Osteoblast (primary cell): ENCODE data around the gene PROB1. TPM values are rescaled to one million over a fixed set of nuclear protein-coding genes. Genes with fewer than 3 reads are reported as not detected.

ENCODE experiments used
- DNase-seq: peaks from one replicate; pipeline ENCODE4 v3.0.0; 2011; ENCODE audit warnings: low spot score, mixed read lengths; ENCODE audit not compliant: insufficient read length; ENCODE audit errors: missing footprints
- H2AFZ ChIP-seq: 2 replicates; pipeline ENCODE4 v1.6.0; 2011; ENCODE audit warnings: mild to moderate bottlenecking, low read length
- H3K27ac ChIP-seq: 2 replicates; pipeline ENCODE4 v1.5.1; 2011; ENCODE audit warnings: mild to moderate bottlenecking, low read depth, low read length, moderate library complexity
- H3K27me3 ChIP-seq: 2 replicates; pipeline ENCODE4 v1.6.0; 2012; ENCODE audit warnings: mild to moderate bottlenecking, control low read depth, inconsistent platforms, low read length, moderate library complexity; ENCODE audit not compliant: insufficient read depth
- H3K36me3 ChIP-seq: 2 replicates; pipeline ENCODE4 v1.5.1; 2011; ENCODE audit warnings: mild to moderate bottlenecking, low read length, control low read depth, moderate library complexity; ENCODE audit not compliant: insufficient read depth
- H3K4me1 ChIP-seq: 2 replicates; pipeline ENCODE4 v1.5.1; 2011; ENCODE audit warnings: mild to moderate bottlenecking, low read length, control low read depth, moderate library complexity; ENCODE audit not compliant: insufficient read depth
- H3K4me2 ChIP-seq: 2 replicates; pipeline ENCODE4 v1.6.0; 2011; ENCODE audit warnings: mild to moderate bottlenecking, low read length; ENCODE audit not compliant: insufficient read depth
- H3K4me3 ChIP-seq: fragments of 200-600 bp; sonication (generic); 3 replicates; pipeline ENCODE4 v1.5.1; 2012; ENCODE audit warnings: mild to moderate bottlenecking, low read length, inconsistent platforms; ENCODE audit not compliant: insufficient read depth
- H3K79me2 ChIP-seq: 2 replicates; pipeline ENCODE4 v1.6.0; 2012; ENCODE audit warnings: mild to moderate bottlenecking, low read length, control low read depth, inconsistent platforms; ENCODE audit not compliant: insufficient read depth
- H3K9me3 ChIP-seq: 2 replicates; pipeline ENCODE4 v1.5.1; 2011; ENCODE audit warnings: low read depth, low read length, control low read depth
- H4K20me1 ChIP-seq: 2 replicates; pipeline ENCODE4 v1.6.0; 2012; ENCODE audit warnings: mild to moderate bottlenecking, low read length, control low read depth; ENCODE audit not compliant: insufficient read depth
- total RNA-seq: library from RNA; depleted of rRNA; stranded (reverse); fragments of >200 nt; gene quantifications from 2 replicates; pipeline ENCODE4 v1.2.3, GENCODE V29; 2012
- TF ChIP-seq, protein P1 (sequence below): IDR thresholded peaks from 2 replicates; pipeline ENCODE4 v1.5.1; 2011; ENCODE audit warnings: mild to moderate bottlenecking, low read depth, low read length, moderate library complexity; ENCODE audit errors: extremely low read depth

The PROB1 gene
- total RNA-seq, 1 donor, result 1.1 TPM

GRCh38 chr5:139403787-139404483 is 9.0 kb upstream of the PROB1 start, which contains the start of gene SPATA24:
SPATA24 (minus strand) TSS chr5:139404089; CDS start chr5:139404060, 29 bp downstream.
- Histone ChIP-seq H3K4me3 (peak within 1 kb of the TSS; percentile 77), H3K4me2 (peak within 1 kb of the TSS; percentile 98), H2AFZ (peak within 1 kb of the TSS; percentile 97), H3K27me3 (no peaks in the 10 kb centered on the region), H3K36me3 (no peaks in the 10 kb centered on the region), H4K20me1 (no peaks in the 10 kb centered on the region), H3K9me3 (no peaks in the 10 kb centered on the region), H3K27ac (peak within 1 kb of the TSS; percentile 91), H3K4me1 (peaks cover 13% of the 10 kb centered on the region), H3K79me2 (no peaks in the 10 kb centered on the region)
- TF ChIP-seq, protein P1, sequence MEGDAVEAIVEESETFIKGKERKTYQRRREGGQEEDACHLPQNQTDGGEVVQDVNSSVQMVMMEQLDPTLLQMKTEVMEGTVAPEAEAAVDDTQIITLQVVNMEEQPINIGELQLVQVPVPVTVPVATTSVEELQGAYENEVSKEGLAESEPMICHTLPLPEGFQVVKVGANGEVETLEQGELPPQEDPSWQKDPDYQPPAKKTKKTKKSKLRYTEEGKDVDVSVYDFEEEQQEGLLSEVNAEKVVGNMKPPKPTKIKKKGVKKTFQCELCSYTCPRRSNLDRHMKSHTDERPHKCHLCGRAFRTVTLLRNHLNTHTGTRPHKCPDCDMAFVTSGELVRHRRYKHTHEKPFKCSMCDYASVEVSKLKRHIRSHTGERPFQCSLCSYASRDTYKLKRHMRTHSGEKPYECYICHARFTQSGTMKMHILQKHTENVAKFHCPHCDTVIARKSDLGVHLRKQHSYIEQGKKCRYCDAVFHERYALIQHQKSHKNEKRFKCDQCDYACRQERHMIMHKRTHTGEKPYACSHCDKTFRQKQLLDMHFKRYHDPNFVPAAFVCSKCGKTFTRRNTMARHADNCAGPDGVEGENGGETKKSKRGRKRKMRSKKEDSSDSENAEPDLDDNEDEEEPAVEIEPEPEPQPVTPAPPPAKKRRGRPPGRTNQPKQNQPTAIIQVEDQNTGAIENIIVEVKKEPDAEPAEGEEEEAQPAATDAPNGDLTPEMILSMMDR, result no peak
- peak; percentile 99 for DNase-seq

GRCh38 chr5:139403418-139403786 is 8.5 kb upstream of the PROB1 start:
- no peaks in the 10 kb centered on the region for H3K79me2 ChIP-seq
- H3K4me2 ChIP-seq, result peak overlapping the region; percentile 98
- peak overlapping the region; percentile 91 for H3K27ac ChIP-seq
- H2AFZ ChIP-seq, result peak overlapping the region; percentile 97
- no peaks in the 10 kb centered on the region for H3K9me3 ChIP-seq
- no peak for DNase-seq
- H3K27me3 ChIP-seq, result no peaks in the 10 kb centered on the region
- H3K4me3 ChIP-seq, result peak overlapping the region; percentile 77
- TF ChIP-seq, protein P1, result no peak
- H3K4me1 ChIP-seq, result peaks cover 13% of the 10 kb centered on the region
- H4K20me1 ChIP-seq, result no peaks in the 10 kb centered on the region
- no peaks in the 10 kb centered on the region for H3K36me3 ChIP-seq

- no peak overlapping the region for H2AFZ ChIP-seq
- no peaks in the 10 kb centered on the region for H3K9me3 ChIP-seq
- no peaks in the 10 kb centered on the region for H4K20me1 ChIP-seq
- H3K4me3 ChIP-seq, result no peak overlapping the region
- no peak for DNase-seq
- TF ChIP-seq, protein P1, result peak; percentile 40
- H3K27me3 ChIP-seq, result no peaks in the 10 kb centered on the region
- H3K27ac ChIP-seq, result no peak overlapping the region
- no peaks in the 10 kb centered on the region for H3K36me3 ChIP-seq
- H3K79me2 ChIP-seq, result no peaks in the 10 kb centered on the region
- H3K4me2 ChIP-seq, result no peak overlapping the region
- peaks cover 13% of the 10 kb centered on the region for H3K4me1 ChIP-seq
Measured at GRCh38 chr5:139402561-139403158, 7.8 kb upstream of the PROB1 start.

- no peaks in the 10 kb centered on the region for H3K27me3 ChIP-seq
- H2AFZ ChIP-seq, result no peak overlapping the region
- H3K4me1 ChIP-seq, result peaks cover 13% of the 10 kb centered on the region
- H3K9me3 ChIP-seq, result no peaks in the 10 kb centered on the region
- H3K27ac ChIP-seq, result no peak overlapping the region
- H3K36me3 ChIP-seq, result no peaks in the 10 kb centered on the region
- H3K79me2 ChIP-seq, result no peaks in the 10 kb centered on the region
- H3K4me2 ChIP-seq, result no peak overlapping the region
- H4K20me1 ChIP-seq, result no peaks in the 10 kb centered on the region
- TF ChIP-seq, protein P1, result no peak
- no peak overlapping the region for H3K4me3 ChIP-seq
- DNase-seq, result no peak
Measured at GRCh38 chr5:139401546-139401945, 6.6 kb upstream of the PROB1 start.
